ENCODE measurements around the gene MYT1. TPM values are rescaled to one million over a fixed set of nuclear protein-coding genes. Genes with fewer than 3 reads are reported as not detected.

MYT1 gene
- total RNA-seq, 1 experiment from 2014 or later: 7.1 TPM

GRCh38 chr20:64196847-64197306, 32.6 kb downstream of the MYT1 start:
- Histone ChIP-seq H3K27ac (ENCODE audit: low read depth, low read length) (no peak overlapping the region), H3K27me3 (ENCODE audit: insufficient read depth, low read length) (no peaks in the 10 kb centered on the region), H4K20me1 (ENCODE audit: insufficient read depth) (no peaks in the 10 kb centered on the region), H3K4me2 (ENCODE audit: low read length) (no peak overlapping the region), H3K4me1 (ENCODE audit: control insufficient read depth in 1 of 2, insufficient read depth in 2 of 2, low read length in 2 of 2) (no peaks in the 10 kb centered on the region), H2AFZ (ENCODE audit: low read depth, low read length, poor library complexity, severe bottlenecking) (no peak overlapping the region), H3K9me3 (ENCODE audit: control insufficient read depth in 1 of 2, insufficient read depth in 1 of 2, low read depth in 1 of 2, low read length in 2 of 2) (no peaks in the 10 kb centered on the region), H3K36me3 (ENCODE audit: control insufficient read depth in 1 of 2, insufficient read depth in 2 of 2, low read length in 2 of 2) (no peaks in the 10 kb centered on the region), H3K79me2 (ENCODE audit: insufficient read depth, low read length) (no peaks in the 10 kb centered on the region), H3K4me3 (replicated peaks in 1 of 2; ENCODE audit: low read depth in 1 of 2, low read length in 2 of 2) (no peak overlapping the region), H3K9ac (ENCODE audit: low read length) (no peak overlapping the region), H3K9me2 (ENCODE audit: insufficient read depth) (no peaks in the 10 kb centered on the region)
- BruUV-seq (replicated peaks): no TSS peak
- POLR2A ChIA-PET: no interaction called here
- RAD21 ChIA-PET (ENCODE audit: low non-redundant PET in 1 of 2, low total read pairs in 2 of 2, uncharacterized antibody in 2 of 2, unreplicated experiment in 2 of 2): no interaction called here
- DNase-seq (ENCODE audit: low read depth, low spot score) (no peak), ATAC-seq (no peak)
- TF ChIP-seq EZH2phosphoT487 (IDR thresholded peaks at IDR 0.05; ENCODE audit: borderline replicate concordance): no peak
- TF ChIP-seq RAD21 (IDR thresholded peaks at IDR 0.05; ENCODE audit: low read depth): no peak
- TF ChIP-seq MAX (IDR thresholded peaks at IDR 0.05): no peak
- no peak for TF ChIP-seq EZH2 (IDR thresholded peaks at IDR 0.05)
- no peak for TF ChIP-seq EGR1 (IDR thresholded peaks at IDR 0.05; ENCODE audit: low read depth)
- no peak for TF ChIP-seq CEBPB (IDR thresholded peaks at IDR 0.05; ENCODE audit: low read depth)
- TF ChIP-seq ATF3 (IDR thresholded peaks at IDR 0.05): no peak
- no peak for TF ChIP-seq YY1 (IDR thresholded peaks at IDR 0.05; ENCODE audit: extremely low read depth, insufficient replicate concordance, low read depth, low read length)
- CTCF ChIA-PET: no interaction called here
- intact Hi-C loops (cut with micrococcal nuclease): no loop called here

- ATAC-seq (no peak), DNase-seq (ENCODE audit: low read depth, low spot score) (no peak)
- Histone ChIP-seq H3K79me2 (ENCODE audit: insufficient read depth, low read length) (no peaks in the 10 kb centered on the region), H3K36me3 (ENCODE audit: control insufficient read depth in 1 of 2, insufficient read depth in 2 of 2, low read length in 2 of 2) (no peaks in the 10 kb centered on the region), H4K20me1 (ENCODE audit: insufficient read depth) (no peaks in the 10 kb centered on the region), H3K9ac (ENCODE audit: low read length) (no peak overlapping the region), H3K4me3 (replicated peaks in 1 of 2; ENCODE audit: low read depth in 1 of 2, low read length in 2 of 2) (no peak overlapping the region), H2AFZ (ENCODE audit: low read depth, low read length, poor library complexity, severe bottlenecking) (no peak overlapping the region), H3K9me2 (ENCODE audit: insufficient read depth) (no peaks in the 10 kb centered on the region), H3K4me1 (ENCODE audit: control insufficient read depth in 1 of 2, insufficient read depth in 2 of 2, low read length in 2 of 2) (no peaks in the 10 kb centered on the region), H3K4me2 (ENCODE audit: low read length) (no peak overlapping the region), H3K9me3 (ENCODE audit: control insufficient read depth in 1 of 2, insufficient read depth in 1 of 2, low read depth in 1 of 2, low read length in 2 of 2) (no peaks in the 10 kb centered on the region), H3K27me3 (ENCODE audit: insufficient read depth, low read length) (no peaks in the 10 kb centered on the region), H3K27ac (ENCODE audit: low read depth, low read length) (no peak overlapping the region)
- no TSS peak for BruUV-seq (replicated peaks)
- ChIA-PET POLR2A (no interaction called here), RAD21 (ENCODE audit: low non-redundant PET in 1 of 2, low total read pairs in 2 of 2, uncharacterized antibody in 2 of 2, unreplicated experiment in 2 of 2) (no interaction called here), CTCF (no interaction called here)
- TF ChIP-seq ATF3 (IDR thresholded peaks at IDR 0.05): no peak
- TF ChIP-seq, protein P1, sequence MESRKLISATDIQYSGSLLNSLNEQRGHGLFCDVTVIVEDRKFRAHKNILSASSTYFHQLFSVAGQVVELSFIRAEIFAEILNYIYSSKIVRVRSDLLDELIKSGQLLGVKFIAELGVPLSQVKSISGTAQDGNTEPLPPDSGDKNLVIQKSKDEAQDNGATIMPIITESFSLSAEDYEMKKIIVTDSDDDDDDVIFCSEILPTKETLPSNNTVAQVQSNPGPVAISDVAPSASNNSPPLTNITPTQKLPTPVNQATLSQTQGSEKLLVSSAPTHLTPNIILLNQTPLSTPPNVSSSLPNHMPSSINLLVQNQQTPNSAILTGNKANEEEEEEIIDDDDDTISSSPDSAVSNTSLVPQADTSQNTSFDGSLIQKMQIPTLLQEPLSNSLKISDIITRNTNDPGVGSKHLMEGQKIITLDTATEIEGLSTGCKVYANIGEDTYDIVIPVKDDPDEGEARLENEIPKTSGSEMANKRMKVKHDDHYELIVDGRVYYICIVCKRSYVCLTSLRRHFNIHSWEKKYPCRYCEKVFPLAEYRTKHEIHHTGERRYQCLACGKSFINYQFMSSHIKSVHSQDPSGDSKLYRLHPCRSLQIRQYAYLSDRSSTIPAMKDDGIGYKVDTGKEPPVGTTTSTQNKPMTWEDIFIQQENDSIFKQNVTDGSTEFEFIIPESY (IDR thresholded peaks at IDR 0.05; ENCODE audit: extremely low read depth, insufficient replicate concordance, low read length): no peak
- intact Hi-C loops (cut with micrococcal nuclease): no loop called here
Observed at GRCh38 chr20:64198347-64198746, 34.1 kb downstream of the MYT1 start.

Data from HCT116 (cell line).